Measurements from ENCODE around the gene HSPH1. TPM values are rescaled to one million over a fixed set of nuclear protein-coding genes. Genes with fewer than 3 reads are reported as not detected.

Gene HSPH1
- total and polyA plus RNA-seq, 2 of the 13 experiments (the other 11 are each of a cell fraction or from before 2014, with no cell fraction given) = 13.0 to 62.9 TPM

DNA sequence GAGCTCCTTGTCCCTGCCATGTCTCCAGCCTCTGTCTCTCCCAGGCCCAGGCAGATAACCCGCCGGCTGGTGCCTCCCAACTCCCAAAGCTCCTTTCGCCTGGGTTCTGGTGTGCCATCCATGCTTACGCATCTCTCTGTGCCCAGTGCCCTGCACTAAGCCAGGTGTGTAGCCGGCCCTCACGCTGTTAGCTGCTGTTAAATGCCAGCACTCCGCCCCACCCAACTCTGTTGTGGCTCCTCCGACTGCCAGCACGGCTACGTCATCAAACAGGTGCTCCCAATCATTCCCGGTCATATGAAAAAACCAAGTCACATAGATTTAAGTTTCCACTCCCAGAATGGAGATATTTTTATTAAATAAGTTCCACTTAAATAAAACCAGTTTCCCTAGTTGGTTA lies 7.0 kb upstream of the HSPH1 start:
- FAIRE-seq (no peak), DNase-seq (ENCODE audit: low spot score) (no peak), ATAC-seq (no peak)
- intact Hi-C loops (cut with micrococcal nuclease; ENCODE audit: unreplicated experiment) = loop anchor here (10.0 kb wide), 1 partner anchor 774 kb away; no protein-coding TSS in a partner anchor
- H2AFZ ChIP-seq (ENCODE audit: low read length) = no peak overlapping the region
- H3K27me3 ChIP-seq (ENCODE audit: control insufficient read depth in 1 of 2, insufficient read depth in 2 of 2, low read length in 2 of 2) = no peaks in the 10 kb centered on the region
- H3K79me2 ChIP-seq (ENCODE audit: insufficient read depth, low read length) = no peaks in the 10 kb centered on the region
- ChIA-PET CTCF (ENCODE audit: low intra/inter-chr PET ratio, low total read pairs) (no interaction called here), POLR2A (no interaction called here)
- no peaks in the 10 kb centered on the region for H3K36me3 ChIP-seq (replicated peaks in 1 of 2; ENCODE audit: control insufficient read depth in 1 of 2, insufficient read depth in 2 of 2, low read length in 2 of 2)
- no TSS peak for BruUV-seq (replicated peaks)
- WGBS (ENCODE audit: low lambda C conversion rate) = 92% methylated on average over 11 of the region's 11 CpGs
- H3K27ac ChIP-seq (ENCODE audit: extremely low read length, insufficient read depth, low read length) = no peak overlapping the region
- in situ Hi-C loops (cut with HindIII; ENCODE audit: extremely low pct_ligation_motif_present, low pct_unique_long_range_greater_than_20kb) = no loop called here
- H3K4me2 ChIP-seq (ENCODE audit: low read depth, low read length) = no peak overlapping the region
- no peak overlapping the region for H3K4me3 ChIP-seq (replicated peaks in 1 of 3; ENCODE audit: insufficient read depth in 1 of 3, low read depth in 2 of 3, low read length in 3 of 3)
- no peak overlapping the region for H3K9ac ChIP-seq (ENCODE audit: insufficient read depth, low read depth, low read length)
- TF ChIP-seq ZBTB14 (CRISPR knock-in tag; IDR thresholded peaks at IDR 0.05) = no peak
- no peak for TF ChIP-seq KLF11 (CRISPR knock-in tag; IDR thresholded peaks at IDR 0.05)
- no peak for TF ChIP-seq MIER2 (CRISPR knock-in tag; IDR thresholded peaks at IDR 0.05)
- no peak for TF ChIP-seq ZNF589 (CRISPR knock-in tag; conservative IDR thresholded peaks at IDR 0.05)
- TF ChIP-seq TOPORS (CRISPR knock-in tag; IDR thresholded peaks at IDR 0.05) = no peak
- no peak for TF ChIP-seq SNAI1 (CRISPR knock-in tag; IDR thresholded peaks at IDR 0.05; ENCODE audit: borderline replicate concordance)
- H4K20me1 ChIP-seq (ENCODE audit: insufficient read depth, low read length) = no peaks in the 10 kb centered on the region
- H3K4me1 ChIP-seq (ENCODE audit: insufficient read depth, low read length) = peaks cover 65% of the 10 kb centered on the region
- no peaks in the 10 kb centered on the region for H3K9me3 ChIP-seq (ENCODE audit: low read length)

- no peak for DNase-seq (ENCODE audit: low spot score)
- WGBS (ENCODE audit: low lambda C conversion rate) = 29% methylated on average over 2 of the region's 2 CpGs
- Histone ChIP-seq H3K4me2 (ENCODE audit: low read depth, low read length) (0 out of 2 replicates have a peak overlapping the region, but pooled peaks have one; percentile 46), H3K9me3 (ENCODE audit: low read length) (no peaks in the 10 kb centered on the region), H3K27ac (ENCODE audit: extremely low read length, insufficient read depth, low read length) (no peak overlapping the region), H2AFZ (ENCODE audit: low read length) (no peak overlapping the region), H3K4me3 (replicated peaks in 1 of 3; ENCODE audit: insufficient read depth in 1 of 3, low read depth in 2 of 3, low read length in 3 of 3) (no peak overlapping the region), H3K36me3 (replicated peaks in 1 of 2; ENCODE audit: control insufficient read depth in 1 of 2, insufficient read depth in 2 of 2, low read length in 2 of 2) (no peaks in the 10 kb centered on the region), H3K4me1 (ENCODE audit: insufficient read depth, low read length) (peaks cover 64% of the 10 kb centered on the region), H3K79me2 (ENCODE audit: insufficient read depth, low read length) (no peaks in the 10 kb centered on the region), H3K27me3 (ENCODE audit: control insufficient read depth in 1 of 2, insufficient read depth in 2 of 2, low read length in 2 of 2) (no peaks in the 10 kb centered on the region), H3K9ac (ENCODE audit: insufficient read depth, low read depth, low read length) (no peak overlapping the region), H4K20me1 (ENCODE audit: insufficient read depth, low read length) (no peaks in the 10 kb centered on the region)
- intact Hi-C loops (cut with micrococcal nuclease; ENCODE audit: unreplicated experiment) (loop anchor here (10.0 kb wide), 1 partner anchor 773 kb away; no protein-coding TSS in a partner anchor), in situ Hi-C loops (cut with HindIII; ENCODE audit: extremely low pct_ligation_motif_present, low pct_unique_long_range_greater_than_20kb) (no loop called here)
- no TSS peak for BruUV-seq (replicated peaks)
- ATAC-seq = no peak
- no peak for TF ChIP-seq GTF3A (CRISPR knock-in tag; conservative IDR thresholded peaks at IDR 0.05)
- TF ChIP-seq ARID3A (IDR thresholded peaks at IDR 0.05; ENCODE audit: low read depth, low read length) = peak; percentile 32; the same call in 1 of the 2 replicates
- FAIRE-seq = no peak
- POLR2A ChIA-PET = no interaction called here
- CTCF ChIA-PET (ENCODE audit: low intra/inter-chr PET ratio, low total read pairs) = no interaction called here
Measured at GRCh38 chr13:31168166-31168565, 6.5 kb upstream of the HSPH1 start.

Measured in HepG2 (cell line).